Stimulated activated CD4-positive, alpha-beta T cell treated with anti-CD3 and anti-CD28 coated beads, Interleukin-4, amount 100 ng/mL, for 4 hours (primary cell): ENCODE results near the gene CUL5.
"Not testable (repeated sequence)": the region's sequence is repeated elsewhere in the genome, so short reads cannot be mapped to it uniquely, and the experiment has no call there.

Experiments used
- DNase-seq, 2 experiments: peaks; one replicate each; pipeline ENCODE4 v3.0.0-alpha.2; 2020

CUL5 gene

DNA sequence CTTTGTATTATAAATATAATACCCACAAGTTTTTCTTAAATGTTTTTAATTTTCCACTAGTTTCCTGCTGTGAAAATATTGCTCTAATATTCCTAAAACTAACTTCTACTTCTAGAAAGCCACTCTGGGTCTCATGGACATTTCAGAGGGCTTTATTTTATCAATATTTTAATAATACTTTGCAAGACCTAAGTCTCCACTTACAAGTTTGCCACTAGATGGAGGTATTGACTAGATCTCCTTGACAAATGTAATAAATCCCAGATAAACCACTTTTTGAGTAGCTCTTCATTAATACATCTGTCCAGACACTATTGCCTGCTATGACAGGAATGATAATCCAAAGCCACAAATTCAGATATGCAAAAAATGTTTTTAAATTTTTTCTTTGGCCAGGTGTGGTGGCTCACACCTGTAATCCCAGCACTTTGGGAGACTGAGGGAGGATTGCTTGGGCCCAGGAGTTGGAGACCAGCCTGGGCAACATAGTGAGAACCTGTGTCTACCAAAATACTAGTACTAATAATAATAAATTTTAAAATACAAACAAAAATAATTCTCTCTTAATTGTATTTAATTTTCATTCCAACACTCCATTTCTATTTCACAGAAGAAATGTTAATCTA lies 109.2 kb downstream of the CUL5 start:
- no peak for DNase-seq

DNA sequence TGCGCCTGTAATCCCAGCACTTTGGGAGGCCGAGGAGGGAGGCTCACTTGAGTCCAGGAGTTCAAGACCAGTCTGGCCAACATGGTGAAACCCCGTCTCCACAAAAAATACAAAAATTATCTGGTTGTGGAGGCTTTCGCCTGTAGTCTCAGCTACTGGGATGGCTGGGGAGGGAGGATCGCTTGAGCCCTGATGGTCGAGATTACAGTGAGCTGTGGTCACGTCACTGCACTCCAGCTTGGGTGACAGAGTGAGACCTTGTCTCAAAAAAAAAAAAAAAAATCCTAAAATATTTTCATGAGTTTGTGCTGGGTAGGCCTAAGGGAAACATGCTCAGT lies 112.2 kb downstream of the CUL5 start:
- not testable (repeated sequence) for DNase-seq

GRCh38 chr11:108121274-108122155 lies 112.8 kb downstream of the CUL5 start, which contains the start of gene ACAT1:
Gene ACAT1, plus strand, starts transcription at chr11:108121567. Its CDS starts 40 bp downstream, at chr11:108121607.
- DNase-seq = peak; percentile 92 to 97

DNA sequence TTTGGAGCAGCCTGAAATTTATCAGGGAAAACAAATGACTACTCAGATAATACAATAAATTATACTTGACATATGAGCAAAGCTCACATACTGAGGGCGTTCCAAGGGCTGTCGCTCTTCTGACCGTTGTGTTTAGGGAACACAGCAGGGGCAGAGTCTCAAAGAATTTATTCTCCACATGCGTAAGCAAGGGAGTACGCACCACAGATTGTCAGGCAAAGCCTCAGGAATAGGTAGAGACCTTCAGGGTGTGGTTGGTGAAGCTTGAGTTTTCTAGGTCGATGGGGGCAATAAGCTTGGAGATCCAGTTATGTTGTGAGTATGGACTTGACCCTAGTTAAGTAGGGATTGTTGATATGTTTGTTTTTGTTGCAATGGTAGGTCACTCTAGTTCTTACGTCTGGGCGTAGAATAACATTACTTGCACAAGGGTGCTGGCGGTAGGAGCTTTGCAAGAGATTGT lies 113.5 kb downstream of the CUL5 start:
- DNase-seq = no peak

- DNase-seq = no peak
Observed at GRCh38 chr11:108125096-108125495, 116.4 kb downstream of the CUL5 start.

DNA sequence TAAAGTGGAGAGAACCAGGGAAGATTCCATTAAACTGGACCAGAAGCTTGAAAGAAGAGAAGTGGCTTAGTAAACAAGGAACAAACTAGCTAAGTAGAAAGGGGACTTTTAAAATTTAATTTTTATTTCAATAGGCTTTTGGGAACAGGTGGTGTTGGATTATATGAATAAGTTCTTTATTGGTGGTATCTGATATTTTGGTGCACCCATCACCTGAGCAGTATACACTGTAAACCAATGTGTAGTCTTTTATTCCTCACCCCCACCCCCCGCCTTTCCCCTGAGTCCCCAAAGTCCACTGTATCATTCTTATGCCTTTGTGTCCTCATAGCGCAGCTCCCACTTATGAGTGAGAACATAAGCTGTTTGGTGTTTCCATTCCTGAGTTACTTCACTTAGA lies 120.1 kb downstream of the CUL5 start:
- DNase-seq = no peak

DNA sequence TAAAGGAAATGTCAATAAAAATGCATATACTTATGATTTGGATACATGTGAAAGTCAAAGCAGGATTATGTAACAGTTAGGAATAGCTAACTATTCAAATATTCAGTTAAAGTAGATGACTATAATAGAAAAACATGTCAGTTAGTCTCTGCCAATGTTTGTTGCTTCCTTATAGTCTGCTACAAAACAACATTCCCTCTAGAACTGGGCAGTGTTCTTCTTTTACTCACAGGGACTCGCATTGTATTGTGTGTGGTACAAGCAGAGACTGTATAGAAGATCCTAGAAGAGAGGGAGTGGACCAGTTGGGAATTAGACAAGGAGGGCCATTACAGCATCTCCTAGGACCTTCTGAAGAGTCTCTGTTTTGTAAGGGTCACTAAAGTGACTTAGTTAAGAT lies 123.3 kb downstream of the CUL5 start:
- no peak for DNase-seq

DNA sequence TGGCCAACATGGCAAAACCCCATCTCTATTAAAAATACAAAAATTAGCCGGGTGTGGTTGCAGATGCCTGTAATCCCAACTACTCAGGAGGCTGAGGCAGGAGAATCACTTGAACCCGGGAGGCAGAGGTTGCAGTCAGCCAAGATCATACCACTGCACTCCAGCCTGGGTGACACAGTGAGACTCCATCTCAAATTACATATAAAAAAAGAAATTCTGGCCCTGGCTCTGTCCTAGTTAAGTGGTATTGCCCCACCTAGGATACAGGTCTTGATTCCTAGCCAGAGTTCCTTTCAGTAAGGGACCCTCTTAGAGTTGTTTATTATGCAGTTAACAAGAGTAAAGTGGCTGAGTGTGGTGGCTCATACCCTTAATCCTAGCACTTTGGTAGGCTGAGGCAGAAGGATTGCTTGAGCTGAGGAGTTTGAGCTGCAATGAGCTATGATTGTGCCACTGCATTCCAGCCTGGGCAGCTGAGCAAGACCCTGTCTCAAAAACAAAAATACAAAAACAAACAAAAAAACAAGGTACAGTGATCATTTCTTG lies 124.4 kb downstream of the CUL5 start:
- DNase-seq = not testable (repeated sequence)

- DNase-seq = peak in 1 of 2 experiments; percentile 38
Observed at GRCh38 chr11:108135845-108136544, 127.3 kb downstream of the CUL5 start.

DNA sequence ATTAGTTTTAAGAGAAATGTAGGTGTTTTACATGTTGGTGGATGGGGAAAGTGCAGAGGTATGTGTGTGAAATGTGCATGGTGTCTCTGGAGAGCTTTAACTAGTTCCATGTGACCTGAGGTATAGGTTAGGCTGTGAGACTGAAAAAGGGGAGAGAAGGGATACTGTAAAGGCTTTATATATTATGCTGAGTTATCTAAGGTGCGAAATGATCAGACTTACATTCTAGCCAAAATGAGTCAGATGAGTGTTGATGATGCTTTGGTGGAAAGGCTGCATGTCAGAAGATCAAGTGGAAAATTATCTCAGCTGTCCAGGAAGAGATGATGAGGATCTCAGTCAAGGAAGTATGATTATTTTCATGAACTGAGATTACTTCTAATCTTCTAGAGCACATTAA lies 128.5 kb downstream of the CUL5 start:
- no peak for DNase-seq

- no peak for DNase-seq
Observed at GRCh38 chr11:108142304-108142703, 133.6 kb downstream of the CUL5 start.

- no peak for DNase-seq
Observed at GRCh38 chr11:108144615-108145014, 135.9 kb downstream of the CUL5 start.

GRCh38 chr11:108147150-108147549 lies 138.5 kb downstream of the CUL5 start:
- DNase-seq = no peak

DNA sequence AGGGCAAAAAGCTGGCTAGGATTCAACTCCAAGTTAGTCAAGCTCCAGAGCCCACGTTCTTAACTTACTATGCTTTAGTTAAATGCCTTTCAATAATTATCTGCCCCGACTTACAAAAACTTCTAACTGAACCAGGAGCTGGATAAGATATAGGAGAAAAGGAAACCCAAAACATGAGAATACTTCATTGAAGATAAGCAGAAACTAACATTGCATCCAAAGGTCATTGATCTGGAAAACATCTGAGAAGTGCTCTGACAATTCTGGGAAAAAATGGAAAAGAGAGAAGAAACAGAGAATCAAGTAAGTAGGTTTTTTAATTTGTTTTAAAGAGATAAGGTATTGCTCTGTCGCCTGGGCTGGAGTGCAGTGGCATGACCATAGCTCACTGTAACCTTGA lies 139.9 kb downstream of the CUL5 start:
- no peak for DNase-seq

GRCh38 chr11:108154591-108154990 lies 145.9 kb downstream of the CUL5 start:
- DNase-seq = no peak
